SJCRH30 (cell line): ENCODE results near the gene TMEM108. TPM values are rescaled to one million over a fixed set of nuclear protein-coding genes. Genes with fewer than 3 reads are reported as not detected.
A peak's percentile ranks its signal among the peaks of the same experiment; 100 is the strongest.

Experiments
- DNase-seq, 2 experiments: peaks; one replicate each; pipeline ENCODE4 v3.0.0-alpha.2; 2015 to 2020
- H3K27ac ChIP-seq: fragments of 250-450 bp; sonication (Bioruptor Pico); 2 replicates; pipeline ENCODE4 v1.5.1; 2020; ENCODE audit warnings: mild to moderate bottlenecking, moderate library complexity
- H3K27me3 ChIP-seq: fragments of 250-450 bp; sonication (Bioruptor Pico); 2 replicates; pipeline ENCODE4 v1.5.1; 2020; ENCODE audit warnings: mild to moderate bottlenecking, moderate library complexity
- H3K36me3 ChIP-seq: fragments of 250-450 bp; sonication (Bioruptor Pico); 2 replicates; pipeline ENCODE4 v1.5.1; 2020; ENCODE audit warnings: mild to moderate bottlenecking, moderate library complexity
- H3K4me1 ChIP-seq: fragments of 250-450 bp; sonication (Bioruptor Pico); 2 replicates; pipeline ENCODE4 v1.5.1; 2020; ENCODE audit warnings: mild to moderate bottlenecking, moderate library complexity
- H3K4me3 ChIP-seq: fragments of 250-450 bp; sonication (Bioruptor Pico); 2 replicates; pipeline ENCODE4 v1.5.1; 2020; ENCODE audit warnings: mild to moderate bottlenecking, moderate library complexity
- H3K9me3 ChIP-seq: fragments of 250-450 bp; sonication (Bioruptor Pico); replicated peaks from 2 replicates; pipeline ENCODE4 v1.5.1; 2020; ENCODE audit warnings: mild to moderate bottlenecking, moderate library complexity
- total RNA-seq: library from RNA; depleted of rRNA; stranded (reverse); fragments of >200 nt; shearing (Covaris generic); gene quantifications from 2 replicates; pipeline ENCODE4 v1.2.3, GENCODE V29; 2014

The TMEM108 gene
- total RNA-seq, 1 experiment from 2014 or later = 14.1 TPM

DNA sequence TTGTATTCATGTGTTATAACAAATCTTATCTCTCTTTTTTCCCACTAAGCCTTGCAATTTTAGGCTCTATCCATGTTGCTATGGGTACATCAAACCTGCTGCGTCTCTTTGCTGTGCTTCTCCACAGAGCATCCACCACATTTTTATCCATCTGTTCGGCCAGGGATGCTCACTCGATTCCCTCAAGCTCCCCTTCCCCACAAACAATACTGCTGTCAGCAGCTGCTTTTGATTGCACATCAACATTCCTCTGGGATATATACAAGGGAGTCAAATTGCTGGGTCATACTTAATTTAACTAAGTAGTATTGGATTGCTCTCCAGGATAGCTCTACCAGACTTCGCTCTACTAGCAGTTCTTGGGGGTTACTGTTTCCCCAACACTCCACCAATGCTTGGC lies 36.8 kb downstream of the TMEM108 start:
- no peaks in the 10 kb centered on the region for H3K27me3 ChIP-seq
- H3K9me3 ChIP-seq = no peaks in the 10 kb centered on the region
- no peak overlapping the region for H3K27ac ChIP-seq
- peaks cover 2% of the 10 kb centered on the region; the same call in 1 of the 2 replicates for H3K4me1 ChIP-seq
- peak; percentile 7 to 37 for DNase-seq
- no peaks in the 10 kb centered on the region for H3K36me3 ChIP-seq
- no peak overlapping the region for H3K4me3 ChIP-seq

DNA sequence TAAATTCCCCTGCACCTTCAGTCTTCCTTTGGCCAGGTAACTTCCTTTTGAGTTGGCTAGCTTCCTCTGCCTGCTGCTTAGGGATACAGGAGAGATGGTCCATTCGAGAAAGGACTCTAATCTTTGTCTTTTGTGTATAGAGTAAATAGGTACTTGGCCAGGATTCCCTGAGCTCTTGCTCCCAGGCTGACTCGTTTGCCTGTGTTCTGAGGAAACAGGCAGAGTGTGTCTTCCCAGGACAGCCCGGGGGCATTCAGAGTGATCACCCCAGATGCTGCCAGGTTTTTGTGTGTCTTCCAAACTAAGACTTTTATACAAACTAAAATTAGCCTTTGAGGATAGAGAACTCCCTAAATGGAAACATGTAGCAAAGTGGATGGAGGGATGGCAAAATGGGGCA lies 39.5 kb downstream of the TMEM108 start:
- H3K27me3 ChIP-seq = no peaks in the 10 kb centered on the region
- H3K27ac ChIP-seq = no peak overlapping the region
- peaks cover 2% of the 10 kb centered on the region; the same call in 1 of the 2 replicates for H3K4me1 ChIP-seq
- no peak for DNase-seq
- 0 out of 2 replicates have a peak, but pooled peaks cover 3% of the 10 kb centered on the region for H3K9me3 ChIP-seq
- no peaks in the 10 kb centered on the region for H3K36me3 ChIP-seq
- no peak overlapping the region for H3K4me3 ChIP-seq

DNA sequence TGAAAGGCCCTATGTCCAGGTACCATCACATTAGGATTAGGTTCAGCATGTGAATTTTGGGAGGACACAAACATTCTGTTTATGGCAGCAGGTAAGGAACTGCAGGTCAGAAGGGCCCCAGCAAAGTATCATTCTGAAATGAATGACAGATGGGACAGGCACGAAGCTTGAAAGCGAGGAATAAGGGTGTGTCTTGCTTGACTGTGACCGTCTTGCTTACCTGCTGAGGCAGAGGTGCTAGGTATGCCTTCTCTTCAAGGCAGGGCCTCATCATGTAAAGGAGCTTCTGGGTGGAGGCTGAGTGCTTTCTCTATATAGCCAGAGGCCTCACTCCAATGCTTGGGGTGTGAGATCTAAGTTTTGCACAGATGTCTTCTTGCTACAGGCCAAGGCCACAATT lies 41.4 kb downstream of the TMEM108 start:
- Histone ChIP-seq H3K27ac (no peak overlapping the region), H3K4me1 (0 out of 2 replicates have a peak, but pooled peaks cover 2% of the 10 kb centered on the region), H3K36me3 (no peaks in the 10 kb centered on the region), H3K4me3 (no peak overlapping the region), H3K9me3 (0 out of 2 replicates have a peak, but pooled peaks cover 3% of the 10 kb centered on the region), H3K27me3 (no peaks in the 10 kb centered on the region)
- DNase-seq = no peak

DNA sequence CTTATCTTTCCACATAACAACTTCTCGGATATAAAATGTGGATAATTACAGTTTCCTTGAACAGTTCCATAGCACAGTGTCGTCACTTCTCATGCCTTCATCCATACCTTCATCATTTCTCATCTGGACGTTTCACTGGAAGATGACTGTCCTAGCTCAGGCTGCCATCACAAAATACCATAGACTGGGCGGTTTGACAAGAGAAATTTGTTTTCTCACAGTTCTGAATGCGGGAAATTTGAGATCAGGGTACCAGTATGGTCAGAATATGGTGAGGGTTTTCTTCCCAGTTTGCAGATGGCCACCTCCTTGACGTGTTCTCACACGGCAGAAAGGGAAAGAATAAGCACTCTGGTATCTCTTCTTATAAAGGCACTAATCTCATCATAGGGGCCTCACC lies 42.8 kb downstream of the TMEM108 start:
- Histone ChIP-seq H3K4me3 (no peak overlapping the region), H3K27ac (no peak overlapping the region), H3K4me1 (no peaks in the 10 kb centered on the region), H3K36me3 (no peaks in the 10 kb centered on the region), H3K9me3 (0 out of 2 replicates have a peak, but pooled peaks cover 3% of the 10 kb centered on the region), H3K27me3 (no peaks in the 10 kb centered on the region)
- DNase-seq = no peak

DNA sequence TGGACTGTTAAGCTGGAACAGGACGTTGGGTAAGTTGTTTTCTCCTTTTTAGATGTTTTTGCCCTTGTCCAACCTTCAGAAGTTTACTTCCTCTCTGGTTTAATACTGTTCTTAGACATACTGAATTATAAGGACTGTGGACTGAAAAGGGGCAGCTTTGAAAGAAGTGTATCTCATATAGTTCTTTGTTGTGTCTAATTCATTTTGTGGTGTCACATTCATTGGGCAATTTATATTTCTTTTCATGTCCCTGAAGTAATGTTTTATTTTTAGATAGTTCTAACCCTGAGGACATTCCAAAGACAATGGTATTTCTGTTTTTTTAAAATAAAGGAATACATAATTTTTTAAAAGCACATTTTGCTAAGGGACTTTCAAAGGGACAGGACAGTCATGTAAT lies 45.2 kb downstream of the TMEM108 start:
- no peaks in the 10 kb centered on the region for H3K36me3 ChIP-seq
- no peak overlapping the region for H3K27ac ChIP-seq
- H3K27me3 ChIP-seq = no peaks in the 10 kb centered on the region
- DNase-seq = no peak
- no peaks in the 10 kb centered on the region for H3K4me1 ChIP-seq
- no peak overlapping the region for H3K4me3 ChIP-seq
- 0 out of 2 replicates have a peak, but pooled peaks cover 3% of the 10 kb centered on the region for H3K9me3 ChIP-seq

DNA sequence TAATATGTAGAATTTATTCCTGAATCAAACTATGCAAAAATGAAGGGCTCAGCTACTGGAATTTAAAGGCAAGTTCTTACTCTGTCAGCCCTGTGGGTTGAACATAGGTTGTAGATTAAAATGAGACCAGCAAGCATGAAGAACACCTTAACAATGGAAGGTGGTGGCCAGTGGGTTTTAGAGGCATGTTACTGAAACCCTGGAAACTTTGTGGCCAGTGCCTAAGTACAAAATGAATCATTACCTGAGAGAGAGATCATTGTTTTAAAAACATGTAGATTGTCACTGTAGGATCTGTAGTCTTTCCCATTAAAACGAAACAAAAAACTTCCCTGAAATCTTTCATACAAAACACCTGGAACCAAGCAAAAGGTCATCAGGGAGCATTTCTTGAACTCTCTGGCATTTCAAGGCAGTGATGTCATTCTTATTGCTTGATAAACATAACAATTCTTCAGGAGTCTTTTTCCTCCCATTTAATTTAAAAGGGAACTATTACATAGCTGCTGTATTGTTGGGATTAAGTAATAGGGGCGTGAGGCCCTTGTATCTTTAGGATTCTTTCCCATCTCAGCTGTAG lies 51.8 kb downstream of the TMEM108 start:
- Histone ChIP-seq H3K27ac (no peak overlapping the region), H3K36me3 (no peaks in the 10 kb centered on the region), H3K9me3 (no peaks in the 10 kb centered on the region), H3K4me3 (no peak overlapping the region), H3K4me1 (no peaks in the 10 kb centered on the region), H3K27me3 (no peaks in the 10 kb centered on the region)
- DNase-seq = no peak

DNA sequence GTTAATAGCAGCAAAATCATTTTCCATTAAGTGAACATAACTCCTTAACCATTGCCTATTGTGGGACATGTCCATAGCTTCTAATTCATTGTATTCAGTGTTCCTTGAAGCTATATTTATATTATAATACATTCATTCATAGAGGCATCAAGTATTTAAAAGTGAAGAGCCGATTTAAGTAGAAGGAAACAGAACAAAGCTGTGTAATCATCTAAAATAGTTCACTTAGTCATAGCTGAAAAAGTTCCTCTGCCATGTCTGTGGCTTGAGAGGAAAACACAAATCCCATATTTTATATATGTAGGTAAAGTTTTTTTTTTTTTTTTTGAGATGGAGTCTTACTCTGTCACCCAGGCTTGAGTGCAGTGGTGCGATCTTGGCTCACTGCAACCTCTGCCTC lies 54.5 kb downstream of the TMEM108 start:
- H3K4me3 ChIP-seq = no peak overlapping the region
- H3K36me3 ChIP-seq = no peaks in the 10 kb centered on the region
- H3K9me3 ChIP-seq = no peaks in the 10 kb centered on the region
- no peak for DNase-seq
- H3K4me1 ChIP-seq = no peaks in the 10 kb centered on the region
- no peak overlapping the region for H3K27ac ChIP-seq
- H3K27me3 ChIP-seq = no peaks in the 10 kb centered on the region

DNA sequence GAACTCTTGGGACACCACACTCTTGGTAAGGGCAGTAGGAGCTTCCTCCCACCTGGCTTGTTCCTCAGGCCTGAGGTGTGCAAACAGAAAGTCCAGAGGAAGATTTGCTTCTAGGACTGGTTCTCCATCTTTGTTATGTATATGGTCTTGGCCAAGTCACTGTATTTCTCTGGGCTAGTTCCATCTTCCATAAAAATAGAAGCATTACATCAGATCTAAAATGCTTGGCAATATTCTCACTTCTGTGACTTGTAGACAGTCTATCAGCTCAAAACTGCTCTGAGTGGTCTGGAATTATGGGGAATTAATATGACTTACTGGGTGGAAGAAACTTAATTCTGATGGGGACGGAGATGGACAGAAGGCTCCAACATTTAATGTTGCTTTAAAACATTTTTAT lies 55.2 kb downstream of the TMEM108 start:
- no peak overlapping the region for H3K4me3 ChIP-seq
- no peak overlapping the region for H3K27ac ChIP-seq
- H3K4me1 ChIP-seq = no peaks in the 10 kb centered on the region
- no peak for DNase-seq
- no peaks in the 10 kb centered on the region for H3K36me3 ChIP-seq
- H3K9me3 ChIP-seq = no peaks in the 10 kb centered on the region
- H3K27me3 ChIP-seq = no peaks in the 10 kb centered on the region

DNA sequence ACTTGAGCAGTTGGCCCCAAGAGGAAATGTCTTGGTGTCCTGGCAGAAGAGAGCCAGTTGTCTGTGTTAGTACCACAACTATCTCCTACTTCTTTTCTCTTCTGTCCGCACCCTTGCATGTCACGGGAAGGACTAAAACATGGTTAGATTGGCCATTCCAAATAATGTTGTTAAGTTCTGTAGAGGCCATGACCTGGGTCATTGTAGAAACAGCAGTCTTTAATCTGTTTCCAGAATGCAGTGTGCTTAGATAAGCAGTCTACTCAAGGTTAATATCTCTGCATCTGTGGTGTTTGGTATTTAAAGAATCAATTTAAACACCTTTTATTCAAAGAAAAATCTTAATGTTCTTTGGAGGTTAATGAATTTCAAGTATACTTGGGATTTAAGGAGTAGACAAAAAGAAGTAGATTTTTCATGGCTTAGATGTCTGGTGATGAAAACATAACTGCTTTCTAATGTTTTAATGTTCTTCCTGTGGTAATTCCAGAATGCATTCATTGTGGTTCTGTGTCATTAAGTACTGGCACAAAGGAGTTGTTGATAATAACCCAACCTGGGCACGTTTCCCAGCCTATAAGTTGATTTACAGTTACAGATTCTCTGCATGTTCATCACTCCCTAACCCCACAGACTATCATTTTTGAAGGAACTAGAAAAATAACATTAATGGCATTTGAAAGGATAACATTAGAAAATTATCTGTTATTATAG lies 58.9 kb downstream of the TMEM108 start:
- Histone ChIP-seq H3K27ac (no peak overlapping the region), H3K9me3 (no peaks in the 10 kb centered on the region), H3K4me1 (no peaks in the 10 kb centered on the region), H3K36me3 (no peaks in the 10 kb centered on the region), H3K27me3 (no peaks in the 10 kb centered on the region), H3K4me3 (no peak overlapping the region)
- DNase-seq = no peak

DNA sequence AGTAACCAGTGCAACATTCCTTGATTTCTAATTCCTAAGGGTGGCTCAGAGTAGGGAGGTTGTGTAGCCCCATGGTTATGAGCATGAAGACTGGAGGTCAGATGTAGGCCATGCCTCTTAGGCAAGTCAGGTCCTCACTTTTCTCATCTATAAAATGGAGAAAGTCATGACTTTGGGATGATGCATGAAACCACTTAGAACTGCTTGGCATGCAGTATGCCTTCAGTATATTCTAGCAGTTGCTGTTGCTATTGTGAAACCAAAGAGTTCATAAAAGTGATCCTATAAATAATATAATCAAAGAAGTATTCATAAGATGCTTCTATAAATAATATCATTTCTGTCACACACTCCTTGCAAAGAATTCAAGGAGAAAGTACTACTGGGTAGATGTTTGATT lies 65.5 kb downstream of the TMEM108 start:
- DNase-seq = no peak
- no peak overlapping the region for H3K27ac ChIP-seq
- no peaks in the 10 kb centered on the region for H3K9me3 ChIP-seq

DNA sequence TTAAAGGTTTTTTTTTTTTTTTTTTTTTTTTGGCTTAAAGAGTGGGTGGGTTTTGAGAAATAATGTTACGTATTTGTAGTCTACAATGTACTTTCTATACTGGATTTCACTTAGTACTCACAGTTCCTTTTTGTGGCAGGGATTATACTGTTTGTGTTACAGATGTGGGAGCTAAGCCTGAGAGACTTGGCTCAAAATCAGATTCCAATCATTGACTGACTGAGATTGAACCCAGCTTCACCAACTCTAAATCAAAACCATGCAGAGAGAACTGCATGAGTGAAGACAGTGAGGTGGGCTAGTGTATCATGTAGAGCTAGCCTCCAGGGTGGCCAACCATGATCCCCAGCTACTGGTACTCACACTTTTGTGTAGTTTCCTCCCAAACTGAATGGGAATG lies 68.0 kb downstream of the TMEM108 start:
- no peak overlapping the region for H3K4me3 ChIP-seq
- no peaks in the 10 kb centered on the region for H3K27me3 ChIP-seq
- no peak for DNase-seq
- peaks cover 13% of the 10 kb centered on the region for H3K4me1 ChIP-seq
- no peak overlapping the region for H3K27ac ChIP-seq
- no peaks in the 10 kb centered on the region for H3K36me3 ChIP-seq
- no peaks in the 10 kb centered on the region for H3K9me3 ChIP-seq

More for the DNA sequence above, 65.5 kb downstream of the TMEM108 start:
- no peak overlapping the region for H3K4me3 ChIP-seq
- H3K4me1 ChIP-seq = peaks cover 13% of the 10 kb centered on the region
- no peaks in the 10 kb centered on the region for H3K36me3 ChIP-seq
- H3K27me3 ChIP-seq = no peaks in the 10 kb centered on the region

DNA sequence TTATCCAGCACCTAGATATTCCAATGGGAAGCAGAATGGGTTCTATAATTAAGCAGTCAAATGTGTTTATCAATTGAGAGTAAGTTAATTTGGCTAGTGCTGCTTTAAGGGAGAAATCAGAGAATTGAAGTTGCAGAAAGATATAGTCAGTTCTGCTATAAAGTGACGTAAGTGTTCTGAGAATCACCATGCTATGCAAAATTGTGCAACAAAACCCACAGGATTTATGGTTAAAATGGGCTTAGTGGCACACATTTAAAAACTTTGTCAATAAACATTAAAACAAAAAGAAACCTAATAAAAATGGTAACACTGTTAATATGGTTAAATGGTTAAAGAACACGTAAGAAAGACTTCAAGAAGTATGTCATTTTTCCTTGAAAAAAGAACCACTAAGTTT lies 74.5 kb downstream of the TMEM108 start:
- Histone ChIP-seq H3K9me3 (no peaks in the 10 kb centered on the region), H3K4me3 (no peak overlapping the region), H3K27ac (no peak overlapping the region), H3K36me3 (no peaks in the 10 kb centered on the region), H3K4me1 (peaks cover 5% of the 10 kb centered on the region), H3K27me3 (no peaks in the 10 kb centered on the region)
- no peak for DNase-seq

DNA sequence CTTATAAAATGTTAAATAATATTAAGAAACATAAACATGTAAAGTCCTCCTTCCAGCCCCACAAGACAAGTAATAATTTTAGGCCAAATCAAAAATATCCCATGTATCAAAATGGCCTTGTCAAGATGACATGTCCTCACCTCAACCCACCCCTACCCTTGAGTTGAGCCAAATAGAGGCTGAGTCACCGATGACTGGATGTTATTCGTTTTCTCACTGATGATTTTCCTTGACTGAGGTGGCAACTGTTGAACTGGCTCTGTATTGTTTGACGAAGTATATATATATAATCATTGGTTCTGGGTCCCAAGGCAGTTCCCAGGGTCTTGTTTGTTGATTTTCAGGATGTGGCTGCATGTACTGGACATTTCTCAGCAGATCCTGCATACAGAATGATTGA lies 75.3 kb downstream of the TMEM108 start:
- Histone ChIP-seq H3K27me3 (no peaks in the 10 kb centered on the region), H3K9me3 (no peaks in the 10 kb centered on the region), H3K36me3 (no peaks in the 10 kb centered on the region), H3K27ac (no peak overlapping the region), H3K4me1 (no peaks in the 10 kb centered on the region), H3K4me3 (no peak overlapping the region)
- no peak for DNase-seq

DNA sequence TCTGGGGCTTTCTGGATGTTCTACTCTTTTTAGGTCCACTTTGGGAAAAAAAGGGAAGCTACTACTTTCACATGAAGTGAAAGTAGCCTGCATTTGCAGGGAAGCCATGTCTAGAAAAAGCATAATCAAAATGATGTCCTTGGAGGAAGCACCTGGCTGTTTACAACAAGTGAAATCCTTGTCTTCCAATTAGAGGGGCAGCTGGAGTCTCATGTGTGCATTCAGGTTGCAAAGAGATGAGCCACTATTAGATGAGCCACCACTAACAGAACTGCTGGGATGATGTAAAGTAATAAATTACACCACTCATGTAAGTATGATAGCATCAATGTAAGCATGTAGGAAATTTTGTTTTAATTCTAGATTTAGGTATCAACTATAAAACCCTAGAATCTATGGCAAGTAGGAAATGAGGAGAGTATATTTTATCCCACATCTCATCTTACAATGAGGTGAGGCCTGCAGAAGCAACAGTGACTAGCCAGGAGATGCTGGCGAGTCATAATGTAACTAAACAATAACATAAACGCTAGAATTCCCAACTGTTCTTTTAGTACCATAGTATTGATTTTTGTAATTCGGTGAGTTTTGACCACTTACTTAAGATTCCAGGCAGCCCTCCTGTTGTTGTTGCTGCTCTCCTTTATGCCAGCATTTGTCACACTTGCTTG lies 75.9 kb downstream of the TMEM108 start:
- no peaks in the 10 kb centered on the region for H3K4me1 ChIP-seq
- H3K36me3 ChIP-seq = no peaks in the 10 kb centered on the region
- no peak overlapping the region for H3K4me3 ChIP-seq
- H3K27me3 ChIP-seq = no peaks in the 10 kb centered on the region
- H3K9me3 ChIP-seq = no peaks in the 10 kb centered on the region
- no peak overlapping the region for H3K27ac ChIP-seq
- no peak for DNase-seq

DNA sequence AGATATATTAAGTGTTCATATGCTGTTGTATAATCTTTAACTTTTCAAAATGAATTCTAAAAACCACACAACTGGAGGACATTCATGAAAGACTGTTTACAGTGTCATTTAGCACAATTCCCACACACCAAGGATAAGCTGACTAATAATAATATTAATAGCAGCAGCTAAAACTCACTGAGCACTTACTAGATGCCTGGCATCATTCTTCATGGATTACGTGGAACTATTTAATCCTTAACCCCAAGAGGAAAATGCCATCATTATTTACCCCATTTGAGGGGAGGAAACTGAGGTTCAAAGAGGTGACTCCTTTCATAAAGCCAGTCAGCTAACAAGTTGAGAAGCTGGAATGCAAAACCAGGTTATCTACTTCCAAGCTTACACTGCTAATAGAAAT lies 77.0 kb downstream of the TMEM108 start:
- no peaks in the 10 kb centered on the region for H3K4me1 ChIP-seq
- DNase-seq = no peak
- no peak overlapping the region for H3K4me3 ChIP-seq
- H3K27me3 ChIP-seq = no peaks in the 10 kb centered on the region
- H3K36me3 ChIP-seq = no peaks in the 10 kb centered on the region
- no peak overlapping the region for H3K27ac ChIP-seq
- H3K9me3 ChIP-seq = no peaks in the 10 kb centered on the region
